Measurements from ENCODE around the gene PCAT6.

- TF ChIP-seq CTCF (IDR thresholded peaks at IDR 0.05) (no peak), POLR2A (IDR thresholded peaks at IDR 0.05) (no peak), EP300 (IDR thresholded peaks at IDR 0.05) (no peak)
Observed at GRCh38 chr1:202809597-202810159, 1.1 kb upstream of the PCAT6 start.
